H1 (cell line): ENCODE measurements around the gene NFIA. TPM values are rescaled to one million over a fixed set of nuclear protein-coding genes. Genes with fewer than 3 reads are reported as not detected.

Source experiments
- CTCF ChIA-PET: fragments of 300-600 bp; sonication (Branson Sonifier 250); formaldehyde crosslinking; loops from one replicate; lab custom pipeline; 2021; ENCODE audit not compliant: partially characterized antibody; lab: Charles Lee
- POLR2A ChIA-PET: fragments of 300-600 bp; sonication (Branson Sonifier 250); formaldehyde crosslinking; loops from one replicate; lab custom pipeline; 2021; ENCODE audit warnings: inconsistent platforms; ENCODE audit not compliant: partially characterized antibody; lab: Charles Lee
- DNase-seq, 2 experiments: peaks; one replicate each; pipeline versions ENCODE4 v3.0.0 to v3.0.0-alpha.2; 2010 to 2022; ENCODE audit warnings: low spot score in 2 of 2, low read depth in 1 of 2, mixed read lengths in 1 of 2
- FAIRE-seq: peaks from 2 replicates; lab custom pipeline; 2011; peaks lifted over from hg19 to GRCh38; lab: Jason Lieb, UNC
- H2AFZ ChIP-seq: 2 replicates; pipeline ENCODE4 v1.8.1; 2012; ENCODE audit warnings: low read length, inconsistent platforms
- H2AK5ac ChIP-seq: 2 replicates; pipeline ENCODE4 v1.6.1; 2013; ENCODE audit warnings: low read depth, low read length
- H2BK120ac ChIP-seq: replicated peaks from 2 replicates; pipeline ENCODE3; 2013; ENCODE audit warnings: low read depth, low read length, inconsistent platforms
- H2BK12ac ChIP-seq: 2 replicates; pipeline ENCODE4 v1.6.1; 2013; ENCODE audit warnings: low read depth, low read length
- H2BK15ac ChIP-seq: 2 replicates; pipeline ENCODE4 v1.6.1; 2013; ENCODE audit warnings: low read length
- H2BK20ac ChIP-seq: 2 replicates; pipeline ENCODE4 v1.6.1; 2013; ENCODE audit warnings: low read length
- H2BK5ac ChIP-seq: 2 replicates; pipeline ENCODE4 v1.6.1; 2013; ENCODE audit warnings: low read depth, low read length
- H3K14ac ChIP-seq: 2 replicates; pipeline ENCODE4 v1.6.1; 2013; ENCODE audit warnings: inconsistent platforms; ENCODE audit not compliant: insufficient read length
- H3K18ac ChIP-seq: 2 replicates; pipeline ENCODE4 v1.6.1; 2013; ENCODE audit warnings: low read length; ENCODE audit errors: extremely low read depth
- H3K23ac ChIP-seq: 2 replicates; pipeline ENCODE4 v1.6.1; 2013; ENCODE audit warnings: inconsistent platforms; ENCODE audit not compliant: insufficient read length
- H3K23me2 ChIP-seq: 2 replicates; pipeline ENCODE4 v1.6.1; 2013; ENCODE audit warnings: low read depth, low read length
- H3K27ac ChIP-seq: 2 replicates; pipeline ENCODE4 v1.6.1; 2011; ENCODE audit warnings: low read depth, low read length, inconsistent platforms
- H3K27me3 ChIP-seq, 4 experiments: replicated peaks in 1 of 4; 1 replicate in 1 of 4; 2 replicates in 3 of 4; pipeline versions ENCODE4 v1.6.1 to v1.8.1; 2011 to 2013; ENCODE audit warnings: low read length in 3 of 4, mild to moderate bottlenecking in 3 of 4, inconsistent platforms in 2 of 4, mixed read lengths in 2 of 4, moderate library complexity in 1 of 4; ENCODE audit not compliant: control insufficient read depth in 3 of 4, insufficient read depth in 3 of 4; ENCODE audit errors: extremely low read depth in 1 of 4
- H3K36me3 ChIP-seq, 4 experiments: 2 replicates each; pipeline versions ENCODE4 v1.6.1 to v1.8.1; 2011 to 2013; ENCODE audit warnings: mild to moderate bottlenecking in 4 of 4, low read length in 3 of 4, moderate library complexity in 2 of 4, control low read depth in 1 of 4, inconsistent platforms in 1 of 4; ENCODE audit not compliant: insufficient read depth in 4 of 4, control insufficient read depth in 2 of 4
- H3K4ac ChIP-seq: replicated peaks from 2 replicates; pipeline ENCODE3; 2013; ENCODE audit warnings: low read length, low read depth, mixed read lengths, inconsistent platforms; ENCODE audit not compliant: insufficient read length
- H3K4me1 ChIP-seq, 4 experiments: replicated peaks in 1 of 4; 1 replicate in 1 of 4; 2 replicates in 3 of 4; pipeline versions ENCODE4 v1.6.1 to v1.8.1; 2011 to 2013; ENCODE audit warnings: low read length in 3 of 4, inconsistent platforms in 2 of 4, mixed read lengths in 1 of 4; ENCODE audit not compliant: insufficient read depth in 4 of 4, control insufficient read depth in 3 of 4
- H3K4me2 ChIP-seq, 2 experiments: 2 replicates each; pipeline versions ENCODE4 v1.6.1 to v1.8.1; 2011 to 2013; ENCODE audit warnings: low read depth in 2 of 2, low read length in 2 of 2, control low read depth in 1 of 2, inconsistent platforms in 1 of 2, mild to moderate bottlenecking in 1 of 2; ENCODE audit not compliant: insufficient read depth in 1 of 2
- H3K4me3 ChIP-seq, 4 experiments: fragments of 200-600, 300-600 bp in 1 of 4; sonication (generic), shearing (Covaris generic), sonication (Bioruptor Twin) in 1 of 4; 2 replicates each; pipeline versions ENCODE4 v1.5.1 to v1.8.1; 2011 to 2016; ENCODE audit warnings: low read length in 4 of 4, low read depth in 3 of 4, control low read depth in 2 of 4, inconsistent platforms in 2 of 4, mild to moderate bottlenecking in 2 of 4, mixed read lengths in 1 of 4, moderate library complexity in 1 of 4; ENCODE audit not compliant: insufficient read depth in 2 of 4; ENCODE audit errors: extremely low read depth in 1 of 4
- H3K56ac ChIP-seq: replicated peaks from 2 replicates; pipeline ENCODE3; 2013; ENCODE audit warnings: low read depth, mild to moderate bottlenecking, mixed read lengths, low read length, inconsistent platforms; ENCODE audit not compliant: insufficient read length
- H3K79me1 ChIP-seq: 2 replicates; pipeline ENCODE4 v1.6.1; 2013; ENCODE audit warnings: low read depth, low read length, control low read depth
- H3K79me2 ChIP-seq, 2 experiments: 2 replicates each; pipeline versions ENCODE4 v1.6.1 to v1.8.1; 2012 to 2013; ENCODE audit warnings: low read length in 2 of 2, mild to moderate bottlenecking in 2 of 2, inconsistent platforms in 1 of 2; ENCODE audit not compliant: insufficient read depth in 2 of 2, control insufficient read depth in 1 of 2
- H3K9ac ChIP-seq, 4 experiments: replicated peaks in 1 of 4; 1 replicate in 1 of 4; 2 replicates in 3 of 4; pipeline versions ENCODE4 v1.6.1 to v1.8.1; 2011 to 2013; ENCODE audit warnings: low read depth in 3 of 4, low read length in 3 of 4, control low read depth in 2 of 4, mild to moderate bottlenecking in 2 of 4, moderate library complexity in 2 of 4, inconsistent platforms in 1 of 4; ENCODE audit errors: extremely low read depth in 1 of 4
- H3K9me3 ChIP-seq, 2 experiments: 2 replicates each; pipeline versions ENCODE4 v1.6.1 to v1.8.1; 2012 to 2013; ENCODE audit warnings: mild to moderate bottlenecking in 2 of 2, moderate library complexity in 2 of 2, control low read depth in 1 of 2, inconsistent platforms in 1 of 2, low read depth in 1 of 2, low read length in 1 of 2, mixed read lengths in 1 of 2; ENCODE audit not compliant: insufficient read depth in 2 of 2
- H4K20me1 ChIP-seq, 2 experiments: replicated peaks in 1 of 2; 2 replicates each; pipeline versions ENCODE3 to v1.8.1; 2011 to 2013; ENCODE audit warnings: inconsistent platforms in 2 of 2, low read length in 2 of 2, mild to moderate bottlenecking in 1 of 2; ENCODE audit not compliant: insufficient read depth in 2 of 2, control insufficient read depth in 1 of 2
- H4K5ac ChIP-seq: 2 replicates; pipeline ENCODE4 v1.6.1; 2013; ENCODE audit warnings: low read length, low read depth, mixed read lengths, inconsistent platforms; ENCODE audit not compliant: insufficient read length
- H4K8ac ChIP-seq: 2 replicates; pipeline ENCODE4 v1.8.0; 2013; ENCODE audit warnings: mild to moderate bottlenecking, moderate library complexity, low read length, inconsistent platforms; ENCODE audit not compliant: insufficient read depth; ENCODE audit errors: extremely low read depth
- H4K91ac ChIP-seq: replicated peaks from 2 replicates; pipeline ENCODE3; 2013; ENCODE audit warnings: low read length, mixed read lengths, inconsistent platforms; ENCODE audit not compliant: insufficient read length
- ASH2L ChIP-seq: fragments of 200-600, 300-600 bp; sonication (generic); IDR thresholded peaks from one replicate; pipeline ENCODE4 v1.7.1; 2017; ENCODE audit warnings: low read length
- ATF3 ChIP-seq: IDR thresholded peaks from 2 replicates; pipeline ENCODE4 v1.6.1; 2011; ENCODE audit warnings: low read depth, mild to moderate bottlenecking, low read length; ENCODE audit not compliant: insufficient read depth
- CBX5 ChIP-seq: fragments of 300-800, 300-1000 bp; sonication (generic); IDR thresholded peaks from 2 replicates; pipeline ENCODE4 v1.7.1; 2016; ENCODE audit warnings: antibody characterized with exemption, low read length, low read depth
- CTCF ChIP-seq, 3 experiments: IDR thresholded peaks; 1 replicate in 2 of 3; 2 replicates in 1 of 3; pipeline versions ENCODE4 v1.5.1 to v1.6.1; 2011; ENCODE audit warnings: low read length in 3 of 3, mild to moderate bottlenecking in 3 of 3, inconsistent platforms in 2 of 3, low read depth in 1 of 3, moderate library complexity in 1 of 3; ENCODE audit not compliant: insufficient read depth in 1 of 3; ENCODE audit errors: control extremely low read depth in 1 of 3
- JUND ChIP-seq: IDR thresholded peaks from 2 replicates; pipeline ENCODE4 v1.6.1; 2011; ENCODE audit warnings: mild to moderate bottlenecking, improper control_type of control experiment, low read length
- RFX5 ChIP-seq: IDR thresholded peaks from 2 replicates; pipeline ENCODE4 v1.6.1; 2011; ENCODE audit warnings: low read depth, low read length, improper control_type of control experiment, borderline replicate concordance
- RXRA ChIP-seq: IDR thresholded peaks from 2 replicates; pipeline ENCODE4 v1.6.1; 2011; ENCODE audit warnings: low read depth, mild to moderate bottlenecking, low read length, moderate library complexity; ENCODE audit not compliant: insufficient read depth
- ZNF274 ChIP-seq: IDR thresholded peaks from 2 replicates; pipeline ENCODE4 v1.7.0; 2012; ENCODE audit warnings: low read length, borderline replicate concordance; ENCODE audit errors: extremely low read depth
- WGBS, 2 experiments: shearing (Covaris generic) in 1 of 2; methylation state at CpG; one replicate each; pipeline versions ENCODE4 v1.1.6 to v1.1.7; 2013 to 2015; ENCODE audit warnings: low lambda C conversion rate in 2 of 2, mixed read lengths in 2 of 2, inconsistent platforms in 1 of 2, low coverage in 1 of 2, missing lambda C conversion rate in 1 of 2; ENCODE audit not compliant: insufficient replicate concordance in 2 of 2, insufficient coverage in 1 of 2, insufficient read length in 1 of 2; ENCODE audit errors: extremely low coverage in 1 of 2, missing lambda C conversion rate in 1 of 2; 5-methylcytosine and 5-hydroxymethylcytosine counted together
- polyA plus RNA-seq, 7 experiments: library from polyadenylated mRNA; depleted of rRNA in 3 of 7; stranded (reverse) in 5 of 7; unstranded in 2 of 7; fragments of >200 nt in 5 of 7; fragments of 200-250 nt in 2 of 7; gene quantifications; 1 replicate in 5 of 7; 2 replicates in 1 of 7; 4 replicates in 1 of 7; pipeline versions ENCODE4 v1.2.1 to v1.2.3, GENCODE V29; 2011 to 2013; ENCODE audit warnings: missing spikeins in 2 of 7, mixed read lengths in 2 of 7
- total RNA-seq: library from RNA; stranded (reverse); fragmentation: NEBNext Ultra II Directional; extraction: Animal tissue kit (Norgen Biotek cat#: 25700); gene quantifications from 2 replicates; pipeline ENCODE4 v1.2.1, GENCODE V29; 2021

NFIA gene
- total and polyA plus RNA-seq, 2 of the 8 experiments (the other 6 are each of a cell fraction or from before 2014, with no cell fraction given) = 1.8 to 2.3 TPM

- CTCF ChIA-PET = no interaction called here
- H4K91ac ChIP-seq = no peak overlapping the region
- no peaks in the 10 kb centered on the region for H3K79me1 ChIP-seq
- no peaks in the 10 kb centered on the region for H3K27me3 ChIP-seq
- H3K9ac ChIP-seq = no peak overlapping the region
- TF ChIP-seq CBX5 = no peak
- no peak for TF ChIP-seq CTCF (IDR thresholded peaks at IDR 0.05; ENCODE audit: control extremely low read depth in 1 of 3, insufficient read depth in 1 of 3, low read depth in 1 of 3, low read length in 3 of 3)
- no peak for TF ChIP-seq ATF3
- TF ChIP-seq RFX5 = no peak
- no peak for TF ChIP-seq RXRA
- TF ChIP-seq ASH2L = no peak
- TF ChIP-seq ZNF274 = no peak
- TF ChIP-seq JUND = no peak
- TF ChIP-seq, all 59 proteins: peak for 0
- Histone ChIP-seq H2BK12ac (no peak overlapping the region), H3K56ac (no peak overlapping the region), H3K18ac (no peak overlapping the region), H3K4me3 (no peak overlapping the region), H2BK15ac (no peak overlapping the region), H2BK20ac (no peak overlapping the region), H4K8ac (no peak overlapping the region), H3K14ac (no peak overlapping the region), H3K79me2 (no peaks in the 10 kb centered on the region), H3K9me3 (no peaks in the 10 kb centered on the region), H3K23me2 (no peaks in the 10 kb centered on the region), H2AFZ (no peak overlapping the region), H4K5ac (no peak overlapping the region), H3K4me2 (no peak overlapping the region), H2AK5ac (no peak overlapping the region), H2BK120ac (no peak overlapping the region), H3K23ac (no peak overlapping the region), H3K4me1 (peaks cover 0 to 11% (median 7%) of the 10 kb centered on the region in 4 experiments; a peak in 3 of 7 replicates), H3K36me3 (no peaks in the 10 kb centered on the region), H3K4ac (no peak overlapping the region), H4K20me1 (no peaks in the 10 kb centered on the region), H2BK5ac (no peak overlapping the region), H3K27ac (no peak overlapping the region)
- WGBS, 2 experiments = 95% methylated on average over 3 of the region's 3 CpGs; no CpG with 5 or more reads in 1 of the 2 experiments
- POLR2A ChIA-PET = no interaction called here
- FAIRE-seq (no peak), DNase-seq (no peak)
Measured at GRCh38 chr1:61138305-61138704, 55.9 kb downstream of the NFIA start.
